Liver (tissue), 3 donors: ENCODE results near the gene ABCA13.

Experiments
- FOXA1 ChIP-seq: IDR thresholded peaks from 2 replicates; pipeline ENCODE4 v1.6.1; 2016; ENCODE audit warnings: antibody characterized with exemption
- FOXA2 ChIP-seq: IDR thresholded peaks from 2 replicates; pipeline ENCODE4 v1.6.1; 2016; ENCODE audit warnings: antibody characterized with exemption
- GABPA ChIP-seq, 2 donors: IDR thresholded peaks in 1 of 2; conservative IDR thresholded peaks in 1 of 2; 2 replicates each; pipeline ENCODE4 v1.6.1; 2016; ENCODE audit warnings: antibody characterized with exemption in 2 of 2, mild to moderate bottlenecking in 1 of 2, moderate library complexity in 1 of 2
- HNF4G ChIP-seq: IDR thresholded peaks from 2 replicates; pipeline ENCODE4 v1.6.1; 2016; ENCODE audit warnings: antibody characterized with exemption
- JUND ChIP-seq, 2 donors: IDR thresholded peaks; 2 replicates each; pipeline ENCODE4 v1.6.1; 2016; ENCODE audit warnings: antibody characterized with exemption in 2 of 2
- NR2F2 ChIP-seq: IDR thresholded peaks from 2 replicates; pipeline ENCODE4 v1.6.1; 2016; ENCODE audit warnings: antibody characterized with exemption
- RAD21 ChIP-seq, 2 donors: IDR thresholded peaks; 2 replicates each; pipeline ENCODE4 v1.6.1; 2016; ENCODE audit warnings: antibody characterized with exemption in 2 of 2, mild to moderate bottlenecking in 2 of 2
- SP1 ChIP-seq: IDR thresholded peaks from 2 replicates; pipeline ENCODE4 v1.6.1; 2018; ENCODE audit warnings: antibody characterized with exemption, mild to moderate bottlenecking
- TAF1 ChIP-seq: conservative IDR thresholded peaks from 2 replicates; pipeline ENCODE4 v1.6.1; 2016; ENCODE audit warnings: antibody characterized with exemption, mild to moderate bottlenecking
- YY1 ChIP-seq: IDR thresholded peaks from 2 replicates; pipeline ENCODE4 v1.6.1; 2016; ENCODE audit warnings: antibody characterized with exemption, mild to moderate bottlenecking
- TF ChIP-seq, protein P1 (sequence below): fragments of 150-350 bp; IDR thresholded peaks from 2 replicates; pipeline ENCODE4 v1.5.1; 2017; ENCODE audit warnings: improper control_type of control experiment, low read depth, low read length; ENCODE audit not compliant: missing input control
- TF ChIP-seq, protein P2 (sequence below): IDR thresholded peaks from 2 replicates; pipeline ENCODE4 v1.6.1; 2016; ENCODE audit warnings: antibody characterized with exemption
- TF ChIP-seq, protein P3 (sequence below): IDR thresholded peaks from 2 replicates; pipeline ENCODE4 v1.6.1; 2016; ENCODE audit warnings: antibody characterized with exemption
- donor health status: healthy.
- donor health status: healthy.

DNA sequence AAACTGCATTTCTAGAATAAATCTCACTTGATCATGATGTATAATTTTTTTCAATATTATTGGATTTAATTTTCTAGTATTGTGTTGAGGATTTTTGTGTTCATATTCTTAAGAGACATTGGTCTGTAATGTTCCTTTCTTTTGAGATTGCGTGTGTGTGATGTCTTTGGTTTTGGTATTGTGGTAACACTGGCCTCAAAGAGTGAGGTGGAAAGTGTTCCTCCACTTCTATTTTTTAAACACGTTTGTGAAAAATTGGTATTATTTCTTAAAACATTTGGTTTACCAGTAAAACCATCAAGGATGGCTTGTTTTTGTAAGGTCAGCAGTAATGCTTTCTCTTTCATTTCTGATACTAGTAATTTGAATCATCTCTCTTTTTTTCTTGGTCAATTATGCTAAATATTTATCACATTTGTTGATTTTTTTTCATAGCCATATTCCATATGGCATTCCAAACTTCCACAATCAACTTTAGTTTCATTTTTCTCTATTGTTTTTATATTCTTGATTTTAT is 462.9 kb downstream of the ABCA13 start:
- TF ChIP-seq, protein P1, sequence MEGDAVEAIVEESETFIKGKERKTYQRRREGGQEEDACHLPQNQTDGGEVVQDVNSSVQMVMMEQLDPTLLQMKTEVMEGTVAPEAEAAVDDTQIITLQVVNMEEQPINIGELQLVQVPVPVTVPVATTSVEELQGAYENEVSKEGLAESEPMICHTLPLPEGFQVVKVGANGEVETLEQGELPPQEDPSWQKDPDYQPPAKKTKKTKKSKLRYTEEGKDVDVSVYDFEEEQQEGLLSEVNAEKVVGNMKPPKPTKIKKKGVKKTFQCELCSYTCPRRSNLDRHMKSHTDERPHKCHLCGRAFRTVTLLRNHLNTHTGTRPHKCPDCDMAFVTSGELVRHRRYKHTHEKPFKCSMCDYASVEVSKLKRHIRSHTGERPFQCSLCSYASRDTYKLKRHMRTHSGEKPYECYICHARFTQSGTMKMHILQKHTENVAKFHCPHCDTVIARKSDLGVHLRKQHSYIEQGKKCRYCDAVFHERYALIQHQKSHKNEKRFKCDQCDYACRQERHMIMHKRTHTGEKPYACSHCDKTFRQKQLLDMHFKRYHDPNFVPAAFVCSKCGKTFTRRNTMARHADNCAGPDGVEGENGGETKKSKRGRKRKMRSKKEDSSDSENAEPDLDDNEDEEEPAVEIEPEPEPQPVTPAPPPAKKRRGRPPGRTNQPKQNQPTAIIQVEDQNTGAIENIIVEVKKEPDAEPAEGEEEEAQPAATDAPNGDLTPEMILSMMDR, result no peak
- TF ChIP-seq YY1, result no peak
- TF ChIP-seq FOXA2, result no peak
- TF ChIP-seq RAD21 (IDR thresholded peaks at IDR 0.05), result no peak
- TF ChIP-seq, protein P2, sequence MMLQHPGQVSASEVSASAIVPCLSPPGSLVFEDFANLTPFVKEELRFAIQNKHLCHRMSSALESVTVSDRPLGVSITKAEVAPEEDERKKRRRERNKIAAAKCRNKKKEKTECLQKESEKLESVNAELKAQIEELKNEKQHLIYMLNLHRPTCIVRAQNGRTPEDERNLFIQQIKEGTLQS, result no peak
- TF ChIP-seq SP1, result no peak
- no peak for TF ChIP-seq TAF1
- TF ChIP-seq, protein P3, sequence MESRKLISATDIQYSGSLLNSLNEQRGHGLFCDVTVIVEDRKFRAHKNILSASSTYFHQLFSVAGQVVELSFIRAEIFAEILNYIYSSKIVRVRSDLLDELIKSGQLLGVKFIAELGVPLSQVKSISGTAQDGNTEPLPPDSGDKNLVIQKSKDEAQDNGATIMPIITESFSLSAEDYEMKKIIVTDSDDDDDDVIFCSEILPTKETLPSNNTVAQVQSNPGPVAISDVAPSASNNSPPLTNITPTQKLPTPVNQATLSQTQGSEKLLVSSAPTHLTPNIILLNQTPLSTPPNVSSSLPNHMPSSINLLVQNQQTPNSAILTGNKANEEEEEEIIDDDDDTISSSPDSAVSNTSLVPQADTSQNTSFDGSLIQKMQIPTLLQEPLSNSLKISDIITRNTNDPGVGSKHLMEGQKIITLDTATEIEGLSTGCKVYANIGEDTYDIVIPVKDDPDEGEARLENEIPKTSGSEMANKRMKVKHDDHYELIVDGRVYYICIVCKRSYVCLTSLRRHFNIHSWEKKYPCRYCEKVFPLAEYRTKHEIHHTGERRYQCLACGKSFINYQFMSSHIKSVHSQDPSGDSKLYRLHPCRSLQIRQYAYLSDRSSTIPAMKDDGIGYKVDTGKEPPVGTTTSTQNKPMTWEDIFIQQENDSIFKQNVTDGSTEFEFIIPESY, result no peak
- no peak for TF ChIP-seq JUND (IDR thresholded peaks at IDR 0.05)
- no peak for TF ChIP-seq GABPA (IDR thresholded peaks at IDR 0.05 in 1 of 2, conservative IDR thresholded peaks at IDR 0.05 in 1 of 2)
- no peak for TF ChIP-seq NR2F2
- no peak for TF ChIP-seq FOXA1
- TF ChIP-seq HNF4G, result no peak
